HG03139 (cell line): Measurements from ENCODE around the gene WDFY1.

ENCODE experiments used
- ATAC-seq: cut with Tn5 transposase; IDR thresholded peaks from one replicate; pipeline ENCODE4 v1.9.1; 2021; ENCODE audit not compliant: unreplicated experiment

Gene WDFY1

GRCh38 chr2:223860809-223861738 lies 84.1 kb downstream of the WDFY1 start:
- ATAC-seq = no peak

GRCh38 chr2:223859070-223859469 lies 86.1 kb downstream of the WDFY1 start:
- no peak for ATAC-seq

GRCh38 chr2:223856584-223856983 lies 88.6 kb downstream of the WDFY1 start:
- no peak for ATAC-seq

- no peak for ATAC-seq
Measured at GRCh38 chr2:223856021-223856420, 89.1 kb downstream of the WDFY1 start.

- no peak for ATAC-seq
Measured at GRCh38 chr2:223855426-223855825, 89.7 kb downstream of the WDFY1 start.

- no peak for ATAC-seq
Measured at GRCh38 chr2:223854741-223855140, 90.4 kb downstream of the WDFY1 start.

GRCh38 chr2:223853425-223853837 lies 91.7 kb downstream of the WDFY1 start:
- ATAC-seq = no peak

- ATAC-seq = no peak
Measured at GRCh38 chr2:223852281-223852795, 92.8 kb downstream of the WDFY1 start.

GRCh38 chr2:223847410-223847809 lies 97.7 kb downstream of the WDFY1 start:
- no peak for ATAC-seq

GRCh38 chr2:223846515-223846914 lies 98.6 kb downstream of the WDFY1 start:
- ATAC-seq = no peak

GRCh38 chr2:223841436-223842190 lies 103.5 kb downstream of the WDFY1 start:
- no peak for ATAC-seq

GRCh38 chr2:223837287-223838061 lies 107.7 kb downstream of the WDFY1 start, which contains the start of gene AP1S3:
Gene AP1S3, minus strand, starts transcription at chr2:223837582. Its CDS starts 132 bp downstream, at chr2:223837450.
- peak; percentile 71 for ATAC-seq

GRCh38 chr2:223835701-223836532 lies 109.2 kb downstream of the WDFY1 start:
- peak; percentile 51 for ATAC-seq

GRCh38 chr2:223834431-223834830 lies 110.7 kb downstream of the WDFY1 start:
- no peak for ATAC-seq

- ATAC-seq = no peak
Measured at GRCh38 chr2:223832241-223832903, 112.8 kb downstream of the WDFY1 start.

GRCh38 chr2:223829128-223829527 lies 116.0 kb downstream of the WDFY1 start:
- no peak for ATAC-seq

GRCh38 chr2:223828314-223828713 lies 116.8 kb downstream of the WDFY1 start:
- no peak for ATAC-seq

GRCh38 chr2:223826995-223827394 lies 118.1 kb downstream of the WDFY1 start:
- no peak for ATAC-seq
